ENCODE results near the gene NKAP. TPM values are rescaled to one million over a fixed set of nuclear protein-coding genes. Genes with fewer than 3 reads are reported as not detected.

NKAP gene
- polyA plus RNA-seq (2012; ENCODE audit: insufficient read depth, insufficient read length, low read depth) = 8.6 TPM

- peak within 1 kb of the TSS; percentile 71 for H3K4me3 ChIP-seq (ENCODE audit: low read depth, low read length)
- no peaks in the 10 kb centered on the region for H3K36me3 ChIP-seq
- H3K9me3 ChIP-seq = no peaks in the 10 kb centered on the region
- H3K4me1 ChIP-seq = no peaks in the 10 kb centered on the region
- no peak for TF ChIP-seq CTCF (IDR thresholded peaks at IDR 0.05; ENCODE audit: low read depth, low read length)
- peak; percentile 76 for DNase-seq
- H3K27me3 ChIP-seq = no peaks in the 10 kb centered on the region
These were observed at the start of gene NKAP for GRCh38 chrX:119943185-119943988. Gene NKAP, minus strand, starts transcription at chrX:119943751. Its CDS starts 146 bp downstream, at chrX:119943605.

GRCh38 chrX:119991005-119991787, 47.6 kb upstream of the NKAP start:
- no peak for TF ChIP-seq CTCF (IDR thresholded peaks at IDR 0.05; ENCODE audit: low read depth, low read length)
- Histone ChIP-seq H3K4me1 (no peaks in the 10 kb centered on the region), H3K9me3 (no peaks in the 10 kb centered on the region), H3K4me3 (ENCODE audit: low read depth, low read length) (no peak overlapping the region; the same call in 1 of the 2 replicates), H3K27me3 (peaks cover 60% of the 10 kb centered on the region), H3K36me3 (no peaks in the 10 kb centered on the region)
- no peak for DNase-seq

- DNase-seq = no peak
- peaks cover 54% of the 10 kb centered on the region for H3K27me3 ChIP-seq
These were observed 47.0 kb upstream of the NKAP start for GRCh38 chrX:119990556-119991004.

GRCh38 chrX:119989905-119990555, 46.5 kb upstream of the NKAP start:
- Histone ChIP-seq H3K4me3 (ENCODE audit: low read depth, low read length) (no peak overlapping the region), H3K4me1 (no peaks in the 10 kb centered on the region), H3K36me3 (no peaks in the 10 kb centered on the region), H3K9me3 (no peaks in the 10 kb centered on the region), H3K27me3 (peaks cover 51% of the 10 kb centered on the region)
- no peak for DNase-seq
- no peak for TF ChIP-seq CTCF (IDR thresholded peaks at IDR 0.05; ENCODE audit: low read depth, low read length)

More at GRCh38 chrX:119990556-119991004, 47.0 kb upstream of the NKAP start:
- H3K4me1 ChIP-seq = no peaks in the 10 kb centered on the region
- H3K36me3 ChIP-seq = no peaks in the 10 kb centered on the region
- no peaks in the 10 kb centered on the region for H3K9me3 ChIP-seq
- no peak overlapping the region; the same call in 1 of the 2 replicates for H3K4me3 ChIP-seq (ENCODE audit: low read depth, low read length)
- TF ChIP-seq CTCF (IDR thresholded peaks at IDR 0.05; ENCODE audit: low read depth, low read length) = no peak

- H3K27me3 ChIP-seq = peaks cover 17% of the 10 kb centered on the region
- H3K4me3 ChIP-seq (ENCODE audit: low read depth, low read length) = no peak overlapping the region
- TF ChIP-seq CTCF (IDR thresholded peaks at IDR 0.05; ENCODE audit: low read depth, low read length) = no peak
- no peaks in the 10 kb centered on the region for H3K4me1 ChIP-seq
- H3K9me3 ChIP-seq = no peaks in the 10 kb centered on the region
- no peak for DNase-seq
- H3K36me3 ChIP-seq = no peaks in the 10 kb centered on the region
These were observed 42.7 kb upstream of the NKAP start for GRCh38 chrX:119986203-119986602.

Measured in BE2C (cell line).